Stimulated activated CD4-positive, alpha-beta T cell treated with anti-CD3 and anti-CD28 coated beads, Interleukin-4, amount 100 ng/mL, for 4 hours (primary cell): Measurements from ENCODE around the gene SPATA31A6.
"Not testable (repeated sequence)": the region's sequence is repeated elsewhere in the genome, so short reads cannot be mapped to it uniquely, and the experiment has no call there.

Experiments
- DNase-seq, 2 experiments: peaks; one replicate each; pipeline ENCODE4 v3.0.0-alpha.2; 2020

The SPATA31A6 gene

GRCh38 chr9:42183359-42183758 lies at the start of gene SPATA31A6:
SPATA31A6 (plus strand) TSS chr9:42183659; CDS start chr9:42183688, 29 bp downstream.
- not testable (repeated sequence) for DNase-seq

GRCh38 chr9:42160299-42160698 lies 23.2 kb upstream of the SPATA31A6 start:
- not testable (repeated sequence) for DNase-seq

GRCh38 chr9:42219861-42220260 lies 36.4 kb downstream of the SPATA31A6 start:
- DNase-seq: not testable (repeated sequence)

GRCh38 chr9:42223230-42223629 lies 39.8 kb downstream of the SPATA31A6 start:
- DNase-seq: not testable (repeated sequence)

- DNase-seq: not testable (repeated sequence)
Observed at GRCh38 chr9:42233031-42233430, 49.6 kb downstream of the SPATA31A6 start.

GRCh38 chr9:42234610-42235009 lies 51.2 kb downstream of the SPATA31A6 start:
- DNase-seq: not testable (repeated sequence)

- not testable (repeated sequence) for DNase-seq
Observed at GRCh38 chr9:42235352-42235991, 52.0 kb downstream of the SPATA31A6 start.

GRCh38 chr9:42236097-42236496 lies 52.6 kb downstream of the SPATA31A6 start:
- not testable (repeated sequence) for DNase-seq

GRCh38 chr9:42237381-42237780 lies 53.9 kb downstream of the SPATA31A6 start:
- not testable (repeated sequence) for DNase-seq

GRCh38 chr9:42238862-42239261 lies 55.4 kb downstream of the SPATA31A6 start:
- not testable (repeated sequence) for DNase-seq
